GM12878 (cell line): Measurements from ENCODE around the gene KLF3. TPM values are rescaled to one million over a fixed set of nuclear protein-coding genes. Genes with fewer than 3 reads are reported as not detected.

Experiments used
- CEBPB ChIP-seq, 2 experiments: fragments of 150-350 bp in 1 of 2; IDR thresholded peaks; 2 replicates each; pipeline ENCODE4 v1.6.1; 2012 to 2014; ENCODE audit warnings: low read depth in 2 of 2, low read length in 2 of 2, borderline replicate concordance in 1 of 2, inconsistent platforms in 1 of 2
- CHD2 ChIP-seq: IDR thresholded peaks from 2 replicates; pipeline ENCODE4 v1.6.1; 2011; ENCODE audit warnings: low read depth, low read length, improper control_type of control experiment, borderline replicate concordance
- CREB1 ChIP-seq: IDR thresholded peaks from 2 replicates; pipeline ENCODE4 v1.6.1; 2012; ENCODE audit warnings: low read depth, mild to moderate bottlenecking, inconsistent platforms
- CREM ChIP-seq: IDR thresholded peaks from 2 replicates; pipeline ENCODE4 v1.6.1; 2014; ENCODE audit warnings: antibody characterized with exemption, low read depth
- EZH2 ChIP-seq: IDR thresholded peaks from 2 replicates; pipeline ENCODE4 v1.6.1; 2012; ENCODE audit warnings: low read depth, mild to moderate bottlenecking, control low read depth, inconsistent platforms, low read length, borderline replicate concordance; ENCODE audit not compliant: control insufficient read depth
- FOXM1 ChIP-seq: IDR thresholded peaks from 2 replicates; pipeline ENCODE4 v1.6.1; 2012; ENCODE audit warnings: low read depth, mild to moderate bottlenecking, inconsistent platforms, low read length, moderate library complexity
- GABPA ChIP-seq: IDR thresholded peaks from 2 replicates; pipeline ENCODE4 v1.6.1; 2014; ENCODE audit warnings: antibody characterized with exemption, low read depth, mild to moderate bottlenecking, inconsistent platforms
- GATAD2B ChIP-seq: fragments of 450-650 bp; conservative IDR thresholded peaks from 2 replicates; pipeline ENCODE4 v1.6.1; 2017; ENCODE audit warnings: low read depth, mild to moderate bottlenecking, moderate library complexity
- JUND ChIP-seq: IDR thresholded peaks from 2 replicates; pipeline ENCODE4 v1.6.1; 2012; ENCODE audit warnings: low read depth, mild to moderate bottlenecking, low read length, improper control_type of control experiment, moderate library complexity
- MTA3 ChIP-seq: IDR thresholded peaks from 2 replicates; pipeline ENCODE4 v1.6.1; 2012; ENCODE audit warnings: low read length, inconsistent platforms, borderline replicate concordance
- MXI1 ChIP-seq: fragments of 150-350 bp; IDR thresholded peaks from 2 replicates; pipeline ENCODE4 v1.6.1; 2011; ENCODE audit warnings: low read depth, mild to moderate bottlenecking, inconsistent platforms, low read length, improper control_type of control experiment
- POLR2AphosphoS2 ChIP-seq: IDR thresholded peaks from 2 replicates; pipeline ENCODE4 v1.6.1; 2011; ENCODE audit warnings: low read depth, mild to moderate bottlenecking, low read length, improper control_type of control experiment, moderate library complexity
- RAD21 ChIP-seq: IDR thresholded peaks from 2 replicates; pipeline ENCODE4 v1.6.1; 2011; ENCODE audit warnings: mild to moderate bottlenecking, low read depth, low read length, moderate library complexity; ENCODE audit not compliant: insufficient read depth
- RBBP5 ChIP-seq: fragments of 200-600 bp; sonication (generic); conservative IDR thresholded peaks from 2 replicates; pipeline ENCODE4 v1.6.1; 2016
- SMAD5 ChIP-seq: IDR thresholded peaks from 2 replicates; pipeline ENCODE4 v1.6.1; 2016; ENCODE audit warnings: antibody characterized with exemption, low read depth
- SREBF1 ChIP-seq: IDR thresholded peaks from 2 replicates; pipeline ENCODE4 v1.6.1; 2012; ENCODE audit warnings: mild to moderate bottlenecking, low read length
- TCF12 ChIP-seq: IDR thresholded peaks from 2 replicates; pipeline ENCODE4 v1.6.1; 2011; ENCODE audit warnings: low read depth, mild to moderate bottlenecking, low read length
- ZSCAN29 ChIP-seq: fragments of 450-650 bp; IDR thresholded peaks from 2 replicates; pipeline ENCODE4 v1.6.1; 2017; ENCODE audit warnings: mild to moderate bottlenecking, moderate library complexity
- polyA plus RNA-seq, 11 experiments: library from polyadenylated mRNA; depleted of rRNA in 4 of 11; unstranded in 6 of 11; stranded (reverse) in 5 of 11; fragments of >200 nt; fragmentation: Nextera tagmentation in 4 of 11; fragmentation: Illumina TruSeq in 1 of 11; extraction: Ambion mirVana in 4 of 11; extraction: Trizol in 1 of 11; gene quantifications; 1 replicate in 1 of 11; 2 replicates in 10 of 11; pipeline versions ENCODE4 v1.2.1 to v1.2.3, GENCODE V29; 2011 to 2016; ENCODE audit warnings: inconsistent platforms in 2 of 11, missing spikeins in 2 of 11, low read depth in 1 of 11
- total RNA-seq, 4 experiments: library from RNA; depleted of rRNA in 3 of 4; stranded (reverse); fragments of >200 nt in 3 of 4; fragmentation: Illumina TruSeq in 1 of 4; extraction: Trizol in 1 of 4; gene quantifications; 2 replicates each; pipeline versions ENCODE4 v1.2.1 to v1.2.3, GENCODE V29; 2013 to 2021
- TF ChIP-seq, protein P1 (sequence below): IDR thresholded peaks from 2 replicates; pipeline ENCODE4 v1.6.1; 2011; ENCODE audit warnings: borderline replicate concordance, low read depth, mild to moderate bottlenecking, moderate library complexity, mixed read lengths, low read length; ENCODE audit not compliant: insufficient read depth; ENCODE audit errors: extremely low read length
- TF ChIP-seq, protein P2 (sequence below): IDR thresholded peaks from 2 replicates; pipeline ENCODE4 v1.6.1; 2012; ENCODE audit warnings: mild to moderate bottlenecking, low read depth, low read length
- TF ChIP-seq, protein P3 (sequence below): IDR thresholded peaks from 2 replicates; pipeline ENCODE4 v1.6.1; 2012; ENCODE audit warnings: low read length, inconsistent platforms
- TF ChIP-seq, protein P4 (sequence below): fragments of 450-650 bp; IDR thresholded peaks from 2 replicates; pipeline ENCODE4 v1.6.1; 2016; ENCODE audit warnings: mild to moderate bottlenecking

The KLF3 gene
- total and polyA plus RNA-seq, 10 of the 15 experiments (the other 5 are each of a cell fraction or from before 2014, with no cell fraction given): 1.4 to 5.8 (median 2.1) TPM

DNA sequence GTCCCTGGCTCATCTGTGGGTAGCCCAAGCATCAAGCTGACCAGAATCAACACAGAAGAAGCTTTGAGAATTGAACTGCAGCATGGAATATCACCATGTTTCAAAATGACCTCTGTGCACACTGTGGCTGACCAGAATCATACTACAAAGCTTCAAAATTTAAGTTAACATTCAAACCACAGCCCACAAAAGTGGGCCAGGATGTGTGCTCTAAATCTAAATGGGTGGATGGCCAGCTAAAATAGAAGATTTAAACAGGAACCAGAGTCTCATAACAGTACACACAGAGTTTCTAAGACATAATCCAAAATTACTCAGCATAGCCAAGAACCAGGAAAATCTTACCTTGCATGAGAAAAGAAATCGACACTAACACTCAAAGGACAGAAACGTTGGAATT lies 46.1 kb downstream of the KLF3 start (continued):
- TF ChIP-seq, protein P1, sequence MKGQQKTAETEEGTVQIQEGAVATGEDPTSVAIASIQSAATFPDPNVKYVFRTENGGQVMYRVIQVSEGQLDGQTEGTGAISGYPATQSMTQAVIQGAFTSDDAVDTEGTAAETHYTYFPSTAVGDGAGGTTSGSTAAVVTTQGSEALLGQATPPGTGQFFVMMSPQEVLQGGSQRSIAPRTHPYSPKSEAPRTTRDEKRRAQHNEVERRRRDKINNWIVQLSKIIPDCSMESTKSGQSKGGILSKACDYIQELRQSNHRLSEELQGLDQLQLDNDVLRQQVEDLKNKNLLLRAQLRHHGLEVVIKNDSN: no peak
- TF ChIP-seq SREBF1: no peak
- TF ChIP-seq FOXM1: peak; percentile 87
- TF ChIP-seq GABPA: peak; percentile 55
- TF ChIP-seq, protein P2, sequence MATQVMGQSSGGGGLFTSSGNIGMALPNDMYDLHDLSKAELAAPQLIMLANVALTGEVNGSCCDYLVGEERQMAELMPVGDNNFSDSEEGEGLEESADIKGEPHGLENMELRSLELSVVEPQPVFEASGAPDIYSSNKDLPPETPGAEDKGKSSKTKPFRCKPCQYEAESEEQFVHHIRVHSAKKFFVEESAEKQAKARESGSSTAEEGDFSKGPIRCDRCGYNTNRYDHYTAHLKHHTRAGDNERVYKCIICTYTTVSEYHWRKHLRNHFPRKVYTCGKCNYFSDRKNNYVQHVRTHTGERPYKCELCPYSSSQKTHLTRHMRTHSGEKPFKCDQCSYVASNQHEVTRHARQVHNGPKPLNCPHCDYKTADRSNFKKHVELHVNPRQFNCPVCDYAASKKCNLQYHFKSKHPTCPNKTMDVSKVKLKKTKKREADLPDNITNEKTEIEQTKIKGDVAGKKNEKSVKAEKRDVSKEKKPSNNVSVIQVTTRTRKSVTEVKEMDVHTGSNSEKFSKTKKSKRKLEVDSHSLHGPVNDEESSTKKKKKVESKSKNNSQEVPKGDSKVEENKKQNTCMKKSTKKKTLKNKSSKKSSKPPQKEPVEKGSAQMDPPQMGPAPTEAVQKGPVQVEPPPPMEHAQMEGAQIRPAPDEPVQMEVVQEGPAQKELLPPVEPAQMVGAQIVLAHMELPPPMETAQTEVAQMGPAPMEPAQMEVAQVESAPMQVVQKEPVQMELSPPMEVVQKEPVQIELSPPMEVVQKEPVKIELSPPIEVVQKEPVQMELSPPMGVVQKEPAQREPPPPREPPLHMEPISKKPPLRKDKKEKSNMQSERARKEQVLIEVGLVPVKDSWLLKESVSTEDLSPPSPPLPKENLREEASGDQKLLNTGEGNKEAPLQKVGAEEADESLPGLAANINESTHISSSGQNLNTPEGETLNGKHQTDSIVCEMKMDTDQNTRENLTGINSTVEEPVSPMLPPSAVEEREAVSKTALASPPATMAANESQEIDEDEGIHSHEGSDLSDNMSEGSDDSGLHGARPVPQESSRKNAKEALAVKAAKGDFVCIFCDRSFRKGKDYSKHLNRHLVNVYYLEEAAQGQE: no peak
- TF ChIP-seq CEBPB (IDR thresholded peaks at IDR 0.05; ENCODE audit: borderline replicate concordance in 1 of 2, low read depth in 2 of 2, low read length in 2 of 2): 0 out of 4 replicates have a peak, but pooled peaks of 1 of the 2 experiments have one; percentile 56
- TF ChIP-seq SMAD5: no peak
- TF ChIP-seq MXI1: no peak
- TF ChIP-seq POLR2AphosphoS2: no peak
- no peak for TF ChIP-seq TCF12
- no peak for TF ChIP-seq EZH2
- TF ChIP-seq CHD2: no peak
- TF ChIP-seq RAD21: no peak
- no peak for TF ChIP-seq ZSCAN29
- TF ChIP-seq CREM: peak; percentile 53; the same call in 1 of the 2 replicates
- no peak for TF ChIP-seq RBBP5
- 0 out of 2 replicates have a peak, but pooled peaks have one; percentile 34 for TF ChIP-seq CREB1
- TF ChIP-seq, protein P3, sequence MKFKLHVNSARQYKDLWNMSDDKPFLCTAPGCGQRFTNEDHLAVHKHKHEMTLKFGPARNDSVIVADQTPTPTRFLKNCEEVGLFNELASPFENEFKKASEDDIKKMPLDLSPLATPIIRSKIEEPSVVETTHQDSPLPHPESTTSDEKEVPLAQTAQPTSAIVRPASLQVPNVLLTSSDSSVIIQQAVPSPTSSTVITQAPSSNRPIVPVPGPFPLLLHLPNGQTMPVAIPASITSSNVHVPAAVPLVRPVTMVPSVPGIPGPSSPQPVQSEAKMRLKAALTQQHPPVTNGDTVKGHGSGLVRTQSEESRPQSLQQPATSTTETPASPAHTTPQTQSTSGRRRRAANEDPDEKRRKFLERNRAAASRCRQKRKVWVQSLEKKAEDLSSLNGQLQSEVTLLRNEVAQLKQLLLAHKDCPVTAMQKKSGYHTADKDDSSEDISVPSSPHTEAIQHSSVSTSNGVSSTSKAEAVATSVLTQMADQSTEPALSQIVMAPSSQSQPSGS: peak; percentile 85
- peak; percentile 61; the same call in 1 of the 2 replicates for TF ChIP-seq MTA3
- TF ChIP-seq, protein P4, sequence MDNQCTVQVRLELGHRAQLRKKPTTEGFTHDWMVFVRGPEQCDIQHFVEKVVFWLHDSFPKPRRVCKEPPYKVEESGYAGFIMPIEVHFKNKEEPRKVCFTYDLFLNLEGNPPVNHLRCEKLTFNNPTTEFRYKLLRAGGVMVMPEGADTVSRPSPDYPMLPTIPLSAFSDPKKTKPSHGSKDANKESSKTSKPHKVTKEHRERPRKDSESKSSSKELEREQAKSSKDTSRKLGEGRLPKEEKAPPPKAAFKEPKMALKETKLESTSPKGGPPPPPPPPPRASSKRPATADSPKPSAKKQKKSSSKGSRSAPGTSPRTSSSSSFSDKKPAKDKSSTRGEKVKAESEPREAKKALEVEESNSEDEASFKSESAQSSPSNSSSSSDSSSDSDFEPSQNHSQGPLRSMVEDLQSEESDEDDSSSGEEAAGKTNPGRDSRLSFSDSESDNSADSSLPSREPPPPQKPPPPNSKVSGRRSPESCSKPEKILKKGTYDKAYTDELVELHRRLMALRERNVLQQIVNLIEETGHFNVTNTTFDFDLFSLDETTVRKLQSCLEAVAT: no peak
- no peak for TF ChIP-seq JUND
- TF ChIP-seq GATAD2B: no peak
